T-helper 22 cell (primary cell): ENCODE results near the gene EFCAB6.

Experiments used
- DNase-seq: peaks from one replicate; pipeline ENCODE4 v3.0.0-alpha.2; 2020; ENCODE audit warnings: low read depth

Gene EFCAB6

GRCh38 chr22:43481568-43482317 lies 330.4 kb downstream of the EFCAB6 start:
- no peak for DNase-seq

- no peak for DNase-seq
These were observed 332.1 kb downstream of the EFCAB6 start for GRCh38 chr22:43479962-43480361.

GRCh38 chr22:43479301-43479950 lies 332.7 kb downstream of the EFCAB6 start:
- DNase-seq = no peak
